Breast epithelium (tissue), 3 donors: ENCODE measurements around the gene TNIP2.

Experiments used
- CTCF ChIP-seq, 3 donors: fragments of 450-650 bp; IDR thresholded peaks; one replicate each; pipeline ENCODE4 v1.5.1; 2016 to 2017; ENCODE audit warnings: antibody characterized with exemption in 3 of 3, mild to moderate bottlenecking in 3 of 3, moderate library complexity in 3 of 3
- POLR2A ChIP-seq: fragments of 450-650 bp; IDR thresholded peaks from one replicate; pipeline ENCODE4 v1.6.1; 2016; ENCODE audit warnings: antibody characterized with exemption, mild to moderate bottlenecking, moderate library complexity
- POLR2AphosphoS5 ChIP-seq, 3 donors: sonication (generic); formaldehyde crosslinking; IDR thresholded peaks; one replicate each; pipeline ENCODE4 v1.6.1; 2017; ENCODE audit warnings: antibody characterized with exemption in 3 of 3

- TF ChIP-seq POLR2A (no peak), CTCF (IDR thresholded peaks at IDR 0.05) (no peak), POLR2AphosphoS5 (IDR thresholded peaks at IDR 0.05) (peak in 1 of 3 donors; percentile 18)
Observed at GRCh38 chr4:2794486-2795299, 38.6 kb upstream of the TNIP2 start.
